Lung (tissue), 12 donors: ENCODE data around the gene DNAH7. TPM values are rescaled to one million over a fixed set of nuclear protein-coding genes. Genes with fewer than 3 reads are reported as not detected.

ENCODE experiments used
- ATAC-seq: fragments of 200-7000 bp; cut with Tn5 transposase; one replicate; pipeline ENCODE4 v1.9.1; 2020; ENCODE audit warnings: moderate number of reproducible peaks; ENCODE audit not compliant: insufficient read depth, low FRiP score
- DNase-seq, 3 donors: peaks; one replicate each; pipeline ENCODE4 v3.0.0-alpha.2; 2013 to 2017
- H3K27ac ChIP-seq, 2 donors: one replicate each; pipeline ENCODE4 v1.5.1; 2013; ENCODE audit warnings: mild to moderate bottlenecking in 2 of 2, moderate library complexity in 2 of 2, control low read depth in 1 of 2, inconsistent platforms in 1 of 2, low read depth in 1 of 2, low read length in 1 of 2
- H3K27me3 ChIP-seq, 3 donors: one replicate each; pipeline ENCODE4 v1.5.1; 2013; ENCODE audit warnings: low read length in 2 of 3; ENCODE audit not compliant: control insufficient read depth in 3 of 3, insufficient read depth in 3 of 3
- H3K36me3 ChIP-seq, 4 donors: one replicate each; pipeline ENCODE4 v1.5.1; 2013; ENCODE audit warnings: low read length in 4 of 4, mild to moderate bottlenecking in 1 of 4, moderate library complexity in 1 of 4; ENCODE audit not compliant: control insufficient read depth in 4 of 4, insufficient read depth in 4 of 4
- H3K4me1 ChIP-seq, 5 donors: one replicate each; pipeline ENCODE4 v1.5.1; 2013; ENCODE audit warnings: low read length in 5 of 5, mild to moderate bottlenecking in 2 of 5, moderate library complexity in 1 of 5; ENCODE audit not compliant: control insufficient read depth in 5 of 5, insufficient read depth in 5 of 5
- H3K4me3 ChIP-seq: one replicate; pipeline ENCODE4 v1.5.1; 2013; ENCODE audit warnings: mild to moderate bottlenecking, control low read depth, moderate library complexity
- H3K9ac ChIP-seq, 2 donors: one replicate each; pipeline ENCODE4 v1.5.1; 2013; ENCODE audit warnings: low read length in 2 of 2, control low read depth in 1 of 2; ENCODE audit not compliant: insufficient read depth in 1 of 2
- H3K9me3 ChIP-seq, 4 donors: one replicate each; pipeline ENCODE4 v1.5.1; 2013; ENCODE audit warnings: low read length in 3 of 4, mild to moderate bottlenecking in 1 of 4, moderate library complexity in 1 of 4; ENCODE audit not compliant: control insufficient read depth in 4 of 4, insufficient read depth in 3 of 4
- CTCF ChIP-seq: IDR thresholded peaks from 2 replicates; pipeline ENCODE4 v1.5.1; 2012; ENCODE audit warnings: mild to moderate bottlenecking; ENCODE audit errors: control extremely low read depth, extremely low read depth
- WGBS, 2 donors: extraction: QIAGEN DNeasy Blood & Tissue Kit; methylation state at CpG; one replicate each; pipeline ENCODE4 v1.1.7; 2013; 5-methylcytosine and 5-hydroxymethylcytosine counted together
- polyA plus RNA-seq, 2 donors: library from polyadenylated mRNA; stranded (reverse); fragments of 200-250 nt; gene quantifications; one replicate each; pipeline ENCODE4 v1.2.1, GENCODE V29; 2013
- total RNA-seq, 2 donors: library from RNA; depleted of rRNA in 1 of 2; stranded (reverse); fragments of >200 nt in 1 of 2; gene quantifications; one replicate each; pipeline ENCODE4 v1.2.1, GENCODE V29; 2014 to 2021
- donor health status: control.
- donor health status: control.
- donor health status: Bipolar disorder and iron deficiency.
- donor health status: healthy.
- donor health status: DM: yes; HTN: yes; CAD: no.

Gene DNAH7
- total and polyA plus RNA-seq, 4 donors, result 1.9 to 32.9 (median 11.3) TPM

- no peak for TF ChIP-seq CTCF
- 68 to 83% methylated on average over 3 of the region's 3 CpGs for WGBS, 2 donors
- Histone ChIP-seq H3K27me3 (no peaks in the 10 kb centered on the region), H3K36me3 (no peaks in the 10 kb centered on the region), H3K9me3 (peaks cover 0 to 3% (median 0%) of the 10 kb centered on the region in 4 donors), H3K9ac (no peak overlapping the region), H3K27ac (no peak overlapping the region), H3K4me3 (no peak overlapping the region), H3K4me1 (no peaks in the 10 kb centered on the region)
- ATAC-seq (no peak), DNase-seq (no peak)
Measured at GRCh38 chr2:195830968-195831950, 237.4 kb downstream of the DNAH7 start.

GRCh38 chr2:195824478-195824877 lies 244.2 kb downstream of the DNAH7 start:
- Histone ChIP-seq H3K9ac (no peak overlapping the region), H3K36me3 (no peaks in the 10 kb centered on the region), H3K4me1 (no peaks in the 10 kb centered on the region), H3K27ac (no peak overlapping the region), H3K4me3 (no peak overlapping the region), H3K9me3 (no peaks in the 10 kb centered on the region), H3K27me3 (no peaks in the 10 kb centered on the region)
- no peak for TF ChIP-seq CTCF
- DNase-seq, result no peak
- ATAC-seq, result no peak
- WGBS, 2 donors, result 97% methylated on average over 2 of the region's 2 CpGs

- Histone ChIP-seq H3K9ac (no peak overlapping the region), H3K4me1 (peaks cover 0 to 5% (median 1%) of the 10 kb centered on the region in 5 donors), H3K27ac (no peak overlapping the region), H3K27me3 (no peaks in the 10 kb centered on the region), H3K36me3 (no peaks in the 10 kb centered on the region), H3K4me3 (no peak overlapping the region), H3K9me3 (no peaks in the 10 kb centered on the region)
- no peak for TF ChIP-seq CTCF
- WGBS, 2 donors, result 88 to 90% methylated on average over 3 of the region's 3 CpGs
- no peak for ATAC-seq
- no peak for DNase-seq
Measured at GRCh38 chr2:195823206-195823605, 245.4 kb downstream of the DNAH7 start.
